Tibial nerve (tissue), 4 donors: ENCODE results near the gene SEC63.

Experiments
- CTCF ChIP-seq, 5 experiments: fragments of 200-600 bp in 3 of 5; fragments of 450-650 bp in 2 of 5; sonication (generic) in 3 of 5; IDR thresholded peaks; one replicate each; pipeline ENCODE4 v1.5.1; 2016 to 2019; ENCODE audit warnings: antibody characterized with exemption in 5 of 5, mild to moderate bottlenecking in 3 of 5, moderate library complexity in 2 of 5
- EP300 ChIP-seq, 2 donors: sonication (generic); formaldehyde crosslinking; IDR thresholded peaks; one replicate each; pipeline ENCODE4 v1.6.1; 2017; ENCODE audit warnings: antibody characterized with exemption in 2 of 2, mild to moderate bottlenecking in 1 of 2
- POLR2A ChIP-seq, 2 donors: fragments of 450-650 bp; IDR thresholded peaks; one replicate each; pipeline ENCODE4 v1.6.1; 2017; ENCODE audit warnings: antibody characterized with exemption in 2 of 2, mild to moderate bottlenecking in 2 of 2, moderate library complexity in 2 of 2

GRCh38 chr6:107862383-107862782, 95.6 kb downstream of the SEC63 start:
- TF ChIP-seq CTCF (IDR thresholded peaks at IDR 0.05) (no peak), EP300 (IDR thresholded peaks at IDR 0.05) (no peak), POLR2A (IDR thresholded peaks at IDR 0.05) (no peak)
